ENCODE results near the gene ARHGAP15. TPM values are rescaled to one million over a fixed set of nuclear protein-coding genes. Genes with fewer than 3 reads are reported as not detected.
"Not testable (repeated sequence)": the region's sequence is repeated elsewhere in the genome, so short reads cannot be mapped to it uniquely, and the experiment has no call there.

The ARHGAP15 gene
- polyA plus RNA-seq, 1 donor from 2014 or later = 0.30 TPM

DNA sequence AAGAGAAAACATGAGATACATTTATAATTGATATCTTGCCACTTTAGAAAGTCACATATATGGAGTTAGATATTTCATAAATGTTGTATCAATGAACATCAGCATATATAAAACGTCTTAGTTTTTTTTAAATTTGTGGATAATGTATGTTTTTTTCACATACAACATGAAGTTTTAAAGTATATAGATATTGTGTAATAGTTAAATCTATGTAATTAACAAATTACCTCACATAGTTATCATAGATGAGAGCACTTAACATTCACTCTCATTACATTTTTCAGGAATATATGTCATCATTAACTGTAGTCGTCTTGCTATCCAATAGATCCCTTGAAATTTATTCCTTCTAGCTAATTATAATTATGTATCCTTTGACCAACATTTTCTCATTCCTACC lies 406.6 kb downstream of the ARHGAP15 start:
- H3K9me3 ChIP-seq (ENCODE audit: low read length) = no peaks in the 10 kb centered on the region
- no peak overlapping the region for H3K4me2 ChIP-seq (ENCODE audit: low read length)
- no peak overlapping the region for H2AFZ ChIP-seq (ENCODE audit: low read depth, low read length)
- no peaks in the 10 kb centered on the region for H3K27me3 ChIP-seq (ENCODE audit: insufficient read depth, low read depth, low read length)
- H3F3A ChIP-seq (ENCODE audit: insufficient read depth, low read length, poor library complexity, severe bottlenecking) = no peaks in the 10 kb centered on the region
- no peak overlapping the region for H3K9ac ChIP-seq (ENCODE audit: low read length)
- no peaks in the 10 kb centered on the region for H4K20me1 ChIP-seq (ENCODE audit: insufficient read depth)
- TF ChIP-seq MXI1 (conservative IDR thresholded peaks at IDR 0.05; ENCODE audit: poor library complexity, severe bottlenecking) (no peak), EP300 (conservative IDR thresholded peaks at IDR 0.05; ENCODE audit: poor library complexity, severe bottlenecking) (no peak), POLR2AphosphoS5 (IDR thresholded peaks at IDR 0.05) (no peak), EZH2 (IDR thresholded peaks at IDR 0.05; ENCODE audit: borderline replicate concordance, insufficient read depth, low read length, poor library complexity, severe bottlenecking) (no peak)
- TF ChIP-seq, protein P1, sequence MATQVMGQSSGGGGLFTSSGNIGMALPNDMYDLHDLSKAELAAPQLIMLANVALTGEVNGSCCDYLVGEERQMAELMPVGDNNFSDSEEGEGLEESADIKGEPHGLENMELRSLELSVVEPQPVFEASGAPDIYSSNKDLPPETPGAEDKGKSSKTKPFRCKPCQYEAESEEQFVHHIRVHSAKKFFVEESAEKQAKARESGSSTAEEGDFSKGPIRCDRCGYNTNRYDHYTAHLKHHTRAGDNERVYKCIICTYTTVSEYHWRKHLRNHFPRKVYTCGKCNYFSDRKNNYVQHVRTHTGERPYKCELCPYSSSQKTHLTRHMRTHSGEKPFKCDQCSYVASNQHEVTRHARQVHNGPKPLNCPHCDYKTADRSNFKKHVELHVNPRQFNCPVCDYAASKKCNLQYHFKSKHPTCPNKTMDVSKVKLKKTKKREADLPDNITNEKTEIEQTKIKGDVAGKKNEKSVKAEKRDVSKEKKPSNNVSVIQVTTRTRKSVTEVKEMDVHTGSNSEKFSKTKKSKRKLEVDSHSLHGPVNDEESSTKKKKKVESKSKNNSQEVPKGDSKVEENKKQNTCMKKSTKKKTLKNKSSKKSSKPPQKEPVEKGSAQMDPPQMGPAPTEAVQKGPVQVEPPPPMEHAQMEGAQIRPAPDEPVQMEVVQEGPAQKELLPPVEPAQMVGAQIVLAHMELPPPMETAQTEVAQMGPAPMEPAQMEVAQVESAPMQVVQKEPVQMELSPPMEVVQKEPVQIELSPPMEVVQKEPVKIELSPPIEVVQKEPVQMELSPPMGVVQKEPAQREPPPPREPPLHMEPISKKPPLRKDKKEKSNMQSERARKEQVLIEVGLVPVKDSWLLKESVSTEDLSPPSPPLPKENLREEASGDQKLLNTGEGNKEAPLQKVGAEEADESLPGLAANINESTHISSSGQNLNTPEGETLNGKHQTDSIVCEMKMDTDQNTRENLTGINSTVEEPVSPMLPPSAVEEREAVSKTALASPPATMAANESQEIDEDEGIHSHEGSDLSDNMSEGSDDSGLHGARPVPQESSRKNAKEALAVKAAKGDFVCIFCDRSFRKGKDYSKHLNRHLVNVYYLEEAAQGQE (IDR thresholded peaks at IDR 0.05; ENCODE audit: borderline replicate concordance) = no peak
- no peaks in the 10 kb centered on the region for H3K9me2 ChIP-seq (ENCODE audit: insufficient read depth, low read length)
- H3K36me3 ChIP-seq (ENCODE audit: insufficient read depth, low read length) = no peaks in the 10 kb centered on the region
- no peaks in the 10 kb centered on the region for H3K79me2 ChIP-seq (replicated peaks; ENCODE audit: insufficient read depth, low read length)
- H3K27ac ChIP-seq (ENCODE audit: low read length) = no peak overlapping the region
- no peak overlapping the region for H3K4me3 ChIP-seq (ENCODE audit: low read length)

DNA sequence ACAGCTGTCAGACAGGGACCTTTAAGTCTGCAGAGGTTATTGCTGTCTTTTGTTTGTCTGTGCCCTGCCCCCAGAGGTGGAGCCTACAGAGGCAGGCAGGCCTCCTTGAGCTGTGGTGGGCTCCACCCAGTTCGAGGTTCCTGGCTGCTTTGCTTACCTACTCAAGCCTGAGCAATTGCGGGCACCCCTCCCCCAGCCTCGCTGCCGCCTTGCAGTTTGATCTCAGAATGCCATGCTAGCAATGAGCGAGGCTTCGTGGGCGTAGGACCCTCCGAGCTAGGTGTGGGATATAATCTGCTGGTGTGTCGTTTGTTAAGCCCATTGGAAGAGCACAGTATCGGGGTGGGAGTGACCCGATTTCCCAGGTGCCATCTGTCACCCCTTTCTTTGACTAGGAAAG lies 412.7 kb downstream of the ARHGAP15 start:
- H3K36me3 ChIP-seq (ENCODE audit: insufficient read depth, low read length) = not testable (repeated sequence)

DNA sequence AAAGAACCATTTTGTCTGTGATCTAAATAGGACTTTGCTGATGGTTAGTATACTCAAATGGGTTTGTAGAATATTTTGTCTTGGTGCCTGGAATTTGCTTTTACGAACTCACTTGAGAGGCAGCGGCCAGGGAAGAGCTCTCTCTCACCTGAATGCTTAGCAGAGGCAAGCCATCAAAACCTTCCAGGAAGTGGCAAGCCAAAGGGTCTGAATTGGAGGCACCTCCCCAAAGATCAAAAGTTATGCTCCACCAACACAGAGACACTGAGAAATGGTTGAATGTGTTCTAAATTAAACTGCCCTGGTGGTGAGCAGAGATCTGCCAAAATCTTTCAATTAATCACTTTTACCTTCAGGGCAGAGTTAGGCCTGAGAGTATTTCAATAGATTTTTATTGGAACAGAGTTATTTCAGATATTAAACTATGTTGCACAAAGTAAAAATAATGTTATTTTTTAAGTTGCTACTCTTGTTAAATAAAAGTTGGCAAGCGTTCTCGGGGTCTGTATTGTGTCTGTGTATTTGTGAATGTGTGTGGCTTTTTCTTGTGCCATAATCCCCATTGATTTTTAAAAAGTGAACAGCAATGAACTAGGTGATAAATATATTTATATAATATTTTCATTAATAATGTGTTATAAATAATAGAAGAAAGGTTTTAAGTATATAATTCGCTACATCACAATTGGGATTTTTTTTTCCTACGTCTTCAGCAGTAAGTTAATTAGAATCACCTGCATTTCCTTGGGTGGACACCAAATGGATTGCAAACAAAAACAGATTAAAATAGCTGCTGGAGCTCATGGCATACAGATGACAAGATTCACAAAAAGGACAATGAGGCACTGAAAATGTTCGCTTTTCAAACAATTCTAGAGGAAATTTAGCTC lies 416.1 kb downstream of the ARHGAP15 start:
- Histone ChIP-seq H3K9ac (ENCODE audit: low read length) (no peak overlapping the region), H3K27me3 (ENCODE audit: insufficient read depth, low read depth, low read length) (no peaks in the 10 kb centered on the region), H4K20me1 (ENCODE audit: insufficient read depth) (no peaks in the 10 kb centered on the region), H3K9me3 (ENCODE audit: low read length) (no peaks in the 10 kb centered on the region), H3K9me2 (ENCODE audit: insufficient read depth, low read length) (no peaks in the 10 kb centered on the region), H3K79me2 (replicated peaks; ENCODE audit: insufficient read depth, low read length) (no peaks in the 10 kb centered on the region), H3K4me3 (ENCODE audit: low read length) (no peak overlapping the region), H3K36me3 (ENCODE audit: insufficient read depth, low read length) (no peaks in the 10 kb centered on the region), H3K27ac (ENCODE audit: low read length) (no peak overlapping the region), H3K4me2 (ENCODE audit: low read length) (no peak overlapping the region), H2AFZ (ENCODE audit: low read depth, low read length) (no peak overlapping the region), H3F3A (ENCODE audit: insufficient read depth, low read length, poor library complexity, severe bottlenecking) (no peaks in the 10 kb centered on the region)
- TF ChIP-seq RAD21 (conservative IDR thresholded peaks at IDR 0.05) = no peak
- no peak for TF ChIP-seq EZH2 (IDR thresholded peaks at IDR 0.05; ENCODE audit: borderline replicate concordance, insufficient read depth, low read length, poor library complexity, severe bottlenecking)
- TF ChIP-seq MXI1 (conservative IDR thresholded peaks at IDR 0.05; ENCODE audit: poor library complexity, severe bottlenecking) = no peak
- TF ChIP-seq SMC3 (conservative IDR thresholded peaks at IDR 0.05; ENCODE audit: poor library complexity) = no peak
- TF ChIP-seq POLR2AphosphoS5 (IDR thresholded peaks at IDR 0.05) = no peak
- TF ChIP-seq TAF1 (IDR thresholded peaks at IDR 0.05; ENCODE audit: low read depth) = no peak
- TF ChIP-seq, protein P1 (IDR thresholded peaks at IDR 0.05; ENCODE audit: borderline replicate concordance) = no peak
- TF ChIP-seq, protein P2, sequence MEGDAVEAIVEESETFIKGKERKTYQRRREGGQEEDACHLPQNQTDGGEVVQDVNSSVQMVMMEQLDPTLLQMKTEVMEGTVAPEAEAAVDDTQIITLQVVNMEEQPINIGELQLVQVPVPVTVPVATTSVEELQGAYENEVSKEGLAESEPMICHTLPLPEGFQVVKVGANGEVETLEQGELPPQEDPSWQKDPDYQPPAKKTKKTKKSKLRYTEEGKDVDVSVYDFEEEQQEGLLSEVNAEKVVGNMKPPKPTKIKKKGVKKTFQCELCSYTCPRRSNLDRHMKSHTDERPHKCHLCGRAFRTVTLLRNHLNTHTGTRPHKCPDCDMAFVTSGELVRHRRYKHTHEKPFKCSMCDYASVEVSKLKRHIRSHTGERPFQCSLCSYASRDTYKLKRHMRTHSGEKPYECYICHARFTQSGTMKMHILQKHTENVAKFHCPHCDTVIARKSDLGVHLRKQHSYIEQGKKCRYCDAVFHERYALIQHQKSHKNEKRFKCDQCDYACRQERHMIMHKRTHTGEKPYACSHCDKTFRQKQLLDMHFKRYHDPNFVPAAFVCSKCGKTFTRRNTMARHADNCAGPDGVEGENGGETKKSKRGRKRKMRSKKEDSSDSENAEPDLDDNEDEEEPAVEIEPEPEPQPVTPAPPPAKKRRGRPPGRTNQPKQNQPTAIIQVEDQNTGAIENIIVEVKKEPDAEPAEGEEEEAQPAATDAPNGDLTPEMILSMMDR (IDR thresholded peaks at IDR 0.05; ENCODE audit: poor library complexity, severe bottlenecking) = no peak
- TF ChIP-seq EP300 (conservative IDR thresholded peaks at IDR 0.05; ENCODE audit: poor library complexity, severe bottlenecking) = no peak

More for the DNA sequence above, 412.7 kb downstream of the ARHGAP15 start:
- not testable (repeated sequence) for H3K27me3 ChIP-seq (ENCODE audit: insufficient read depth, low read depth, low read length); H3K4me3 ChIP-seq (ENCODE audit: low read length); H3K4me2 ChIP-seq (ENCODE audit: low read length); H3K9me3 ChIP-seq (ENCODE audit: low read length); H3K9me2 ChIP-seq (ENCODE audit: insufficient read depth, low read length); H3F3A ChIP-seq (ENCODE audit: insufficient read depth, low read length, poor library complexity, severe bottlenecking); H3K9ac ChIP-seq (ENCODE audit: low read length); H2AFZ ChIP-seq (ENCODE audit: low read depth, low read length); H3K27ac ChIP-seq (ENCODE audit: low read length); H3K79me2 ChIP-seq (replicated peaks; ENCODE audit: insufficient read depth, low read length); H4K20me1 ChIP-seq (ENCODE audit: insufficient read depth)
